Measurements from ENCODE around the gene RBMS2.

- no peak for TF ChIP-seq EZH2 (IDR thresholded peaks at IDR 0.05)
- TF ChIP-seq POLR2AphosphoS5 (IDR thresholded peaks at IDR 0.05; ENCODE audit: borderline replicate concordance, low read depth, low read length) = no peak
Measured at GRCh38 chr12:56616925-56617324, 95.3 kb downstream of the RBMS2 start.
